22Rv1 (cell line): Measurements from ENCODE around the gene ARSJ.

Experiments
- CTCF ChIP-seq: fragments of 450-650 bp; IDR thresholded peaks from 2 replicates; pipeline ENCODE4 v1.5.1; 2017; ENCODE audit warnings: mild to moderate bottlenecking
- ZFX ChIP-seq: fragments of 450-650 bp; IDR thresholded peaks from 2 replicates; pipeline ENCODE4 v1.6.1; 2017; ENCODE audit warnings: antibody characterized with exemption, borderline replicate concordance

GRCh38 chr4:113905301-113905700 lies 74.1 kb downstream of the ARSJ start:
- TF ChIP-seq CTCF (no peak), ZFX (no peak)
